ENCODE results near the gene COG5.

DNA sequence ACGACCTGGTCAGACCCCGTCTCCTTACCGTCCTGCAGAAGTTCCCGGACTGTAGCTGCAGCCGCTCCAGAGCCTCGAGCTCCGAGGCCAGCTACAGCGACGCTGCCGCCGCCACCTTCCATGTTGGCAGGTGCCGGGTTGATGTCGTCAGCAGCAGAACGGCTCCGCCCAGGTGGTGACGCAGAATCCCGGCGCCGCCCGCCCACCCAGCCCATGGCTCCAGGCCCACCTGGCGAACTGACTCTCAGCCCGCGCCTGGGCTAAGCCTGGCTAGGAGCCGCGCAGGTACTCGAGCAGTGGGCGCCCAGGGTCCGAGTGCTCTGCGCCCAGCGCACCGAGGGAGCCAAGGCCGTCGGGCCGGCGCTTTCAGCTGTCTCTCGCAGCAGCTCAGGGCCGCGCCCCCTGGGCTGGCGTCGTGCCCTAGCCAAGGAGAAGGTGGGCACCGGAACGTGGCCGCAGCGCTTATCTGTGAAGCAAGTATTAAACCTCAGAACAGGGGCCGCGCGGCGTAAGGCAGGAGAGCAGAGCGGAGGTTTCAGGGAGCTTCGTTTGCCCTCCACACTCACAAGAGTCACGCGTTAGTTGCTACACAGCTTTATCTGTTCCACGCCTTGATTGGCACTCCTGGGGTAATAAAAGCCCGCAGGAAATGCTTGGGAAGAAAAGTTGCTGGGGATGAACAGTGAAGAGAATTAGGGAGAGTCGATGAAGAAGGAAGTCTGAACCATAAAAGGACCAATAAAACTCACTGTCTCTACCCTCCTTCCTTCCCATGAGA, at the start of gene COG5, which contains the start of gene DUS4L:
- TF ChIP-seq, protein P1, sequence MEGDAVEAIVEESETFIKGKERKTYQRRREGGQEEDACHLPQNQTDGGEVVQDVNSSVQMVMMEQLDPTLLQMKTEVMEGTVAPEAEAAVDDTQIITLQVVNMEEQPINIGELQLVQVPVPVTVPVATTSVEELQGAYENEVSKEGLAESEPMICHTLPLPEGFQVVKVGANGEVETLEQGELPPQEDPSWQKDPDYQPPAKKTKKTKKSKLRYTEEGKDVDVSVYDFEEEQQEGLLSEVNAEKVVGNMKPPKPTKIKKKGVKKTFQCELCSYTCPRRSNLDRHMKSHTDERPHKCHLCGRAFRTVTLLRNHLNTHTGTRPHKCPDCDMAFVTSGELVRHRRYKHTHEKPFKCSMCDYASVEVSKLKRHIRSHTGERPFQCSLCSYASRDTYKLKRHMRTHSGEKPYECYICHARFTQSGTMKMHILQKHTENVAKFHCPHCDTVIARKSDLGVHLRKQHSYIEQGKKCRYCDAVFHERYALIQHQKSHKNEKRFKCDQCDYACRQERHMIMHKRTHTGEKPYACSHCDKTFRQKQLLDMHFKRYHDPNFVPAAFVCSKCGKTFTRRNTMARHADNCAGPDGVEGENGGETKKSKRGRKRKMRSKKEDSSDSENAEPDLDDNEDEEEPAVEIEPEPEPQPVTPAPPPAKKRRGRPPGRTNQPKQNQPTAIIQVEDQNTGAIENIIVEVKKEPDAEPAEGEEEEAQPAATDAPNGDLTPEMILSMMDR (IDR thresholded peaks at IDR 0.05) = no peak
- TF ChIP-seq TCF7L2 (IDR thresholded peaks at IDR 0.05; ENCODE audit: low read depth, low read length) (0 out of 2 replicates have a peak, but pooled peaks have one; percentile 21), POLR2AphosphoS5 (IDR thresholded peaks at IDR 0.05; ENCODE audit: low read depth, low read length) (peak; percentile 68)
